HepG2 (cell line): ENCODE data around the gene TPSAB1.

Experiments
- ARID2 ChIP-seq: sonication (generic); formaldehyde crosslinking; IDR thresholded peaks from 2 replicates; pipeline ENCODE4 v1.8.1; 2022; ENCODE audit warnings: mild to moderate bottlenecking, missing genetic modification reagents, borderline replicate concordance
- MAZ ChIP-seq, 2 experiments: sonication (generic) in 1 of 2; formaldehyde crosslinking in 1 of 2; IDR thresholded peaks; 2 replicates each; pipeline versions ENCODE4 v1.5.0 to v1.6.1; 2012 to 2020; ENCODE audit warnings: low read depth in 2 of 2, mild to moderate bottlenecking in 2 of 2, borderline replicate concordance in 1 of 2, improper control_type of control experiment in 1 of 2, low read length in 1 of 2, missing genetic modification reagents in 1 of 2, moderate library complexity in 1 of 2
- SATB2 ChIP-seq: sonication (generic); formaldehyde crosslinking; IDR thresholded peaks from 2 replicates; pipeline ENCODE4 v1.5.0; 2020; ENCODE audit warnings: missing genetic modification reagents
- ZKSCAN1 ChIP-seq: fragments of 150-350 bp; IDR thresholded peaks from 2 replicates; pipeline ENCODE4 v1.6.1; 2014; ENCODE audit warnings: low read length
- ZNF891 ChIP-seq: sonication (generic); formaldehyde crosslinking; IDR thresholded peaks from 2 replicates; pipeline ENCODE4 v1.5.0; 2020; ENCODE audit warnings: mild to moderate bottlenecking, missing genetic modification reagents
- TF ChIP-seq, protein P1 (sequence below): IDR thresholded peaks from 2 replicates; pipeline ENCODE4 v1.6.1; 2016; ENCODE audit warnings: control low read depth

DNA sequence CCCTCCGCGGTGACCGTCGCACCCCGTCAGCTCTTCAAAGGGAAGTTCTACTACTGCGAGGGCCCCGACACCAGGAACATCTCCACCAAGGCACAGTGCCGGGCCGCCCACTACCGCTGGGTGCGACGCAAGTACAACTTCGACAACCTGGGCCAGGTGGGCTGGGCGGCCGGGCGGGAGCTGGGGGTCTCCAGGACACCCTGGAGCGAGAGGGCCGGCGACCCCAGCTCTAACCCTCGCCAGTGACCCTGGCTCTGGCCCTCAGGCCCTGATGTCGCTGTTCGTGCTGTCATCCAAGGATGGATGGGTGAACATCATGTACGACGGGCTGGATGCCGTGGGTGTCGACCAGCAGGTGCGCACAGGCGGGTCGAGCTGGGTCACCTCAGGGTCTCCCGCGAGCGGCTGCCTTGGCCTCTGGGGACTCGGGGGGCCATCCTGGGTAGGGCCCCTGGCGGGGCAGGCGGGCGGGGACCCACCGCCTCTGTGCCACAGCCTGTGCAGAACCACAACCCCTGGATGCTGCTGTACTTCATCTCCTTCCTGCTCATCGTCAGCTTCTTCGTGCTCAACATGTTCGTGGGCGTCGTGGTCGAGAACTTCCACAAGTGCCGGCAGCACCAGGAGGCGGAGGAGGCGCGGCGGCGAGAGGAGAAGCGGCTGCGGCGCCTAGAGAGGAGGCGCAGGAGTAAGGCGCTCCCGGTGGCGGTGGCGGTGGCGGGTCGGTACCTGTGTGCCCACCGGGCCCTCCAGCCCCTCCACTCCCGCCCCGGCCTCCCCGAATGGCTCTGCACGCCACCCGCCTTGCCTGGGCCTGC is 28.8 kb upstream of the TPSAB1 start:
- no peak for TF ChIP-seq SATB2 (CRISPR knock-in tag)
- TF ChIP-seq, protein P1, sequence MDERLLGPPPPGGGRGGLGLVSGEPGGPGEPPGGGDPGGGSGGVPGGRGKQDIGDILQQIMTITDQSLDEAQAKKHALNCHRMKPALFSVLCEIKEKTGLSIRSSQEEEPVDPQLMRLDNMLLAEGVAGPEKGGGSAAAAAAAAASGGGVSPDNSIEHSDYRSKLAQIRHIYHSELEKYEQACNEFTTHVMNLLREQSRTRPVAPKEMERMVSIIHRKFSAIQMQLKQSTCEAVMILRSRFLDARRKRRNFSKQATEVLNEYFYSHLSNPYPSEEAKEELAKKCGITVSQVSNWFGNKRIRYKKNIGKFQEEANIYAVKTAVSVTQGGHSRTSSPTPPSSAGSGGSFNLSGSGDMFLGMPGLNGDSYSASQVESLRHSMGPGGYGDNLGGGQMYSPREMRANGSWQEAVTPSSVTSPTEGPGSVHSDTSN: no peak
- no peak for TF ChIP-seq MAZ (IDR thresholded peaks at IDR 0.05; ENCODE audit: borderline replicate concordance, low read depth, low read length)
- TF ChIP-seq MAZ (CRISPR knock-in tag; IDR thresholded peaks at IDR 0.05; ENCODE audit: low read depth): no peak
- no peak for TF ChIP-seq ARID2
- TF ChIP-seq ZNF891: no peak
- no peak for TF ChIP-seq ZKSCAN1
